Measurements from ENCODE around the gene ACTG2.
"Not testable (repeated sequence)": the region's sequence is repeated elsewhere in the genome, so short reads cannot be mapped to it uniquely, and the experiment has no call there.

The ACTG2 gene

GRCh38 chr2:73893764-73894474 lies 1.1 kb downstream of the ACTG2 start:
- no peak for DNase-seq (ENCODE audit: low spot score)

DNA sequence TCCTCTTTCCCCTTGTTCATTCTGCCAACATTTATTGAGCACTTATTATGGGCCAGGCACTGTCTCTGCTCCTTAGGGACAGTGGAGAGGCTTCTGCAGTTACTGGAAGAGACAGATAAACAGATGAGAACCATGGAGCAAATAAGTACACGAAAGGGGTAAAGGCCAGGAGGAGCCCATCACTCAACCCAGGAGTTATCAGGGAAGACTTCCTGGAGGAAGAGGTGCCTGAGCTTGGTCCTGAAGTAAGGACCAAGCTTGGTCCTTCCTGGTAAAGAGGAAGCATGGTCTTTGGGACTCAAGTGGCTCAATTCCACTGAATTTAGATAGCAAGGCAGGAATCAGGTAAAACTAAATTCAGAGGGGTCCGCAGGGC lies 1.7 kb downstream of the ACTG2 start:
- DNase-seq (ENCODE audit: low spot score) = no peak

GRCh38 chr2:73894877-73895276 lies 2.1 kb downstream of the ACTG2 start:
- DNase-seq (ENCODE audit: low spot score) = no peak

GRCh38 chr2:73895473-73895872 lies 2.7 kb downstream of the ACTG2 start:
- no peak for DNase-seq (ENCODE audit: low spot score)

- DNase-seq (ENCODE audit: low spot score) = peak; percentile 83
These were observed 3.8 kb downstream of the ACTG2 start for GRCh38 chr2:73896362-73897239.

- DNase-seq (ENCODE audit: low spot score) = no peak
These were observed 4.4 kb downstream of the ACTG2 start for GRCh38 chr2:73897240-73897583.

DNA sequence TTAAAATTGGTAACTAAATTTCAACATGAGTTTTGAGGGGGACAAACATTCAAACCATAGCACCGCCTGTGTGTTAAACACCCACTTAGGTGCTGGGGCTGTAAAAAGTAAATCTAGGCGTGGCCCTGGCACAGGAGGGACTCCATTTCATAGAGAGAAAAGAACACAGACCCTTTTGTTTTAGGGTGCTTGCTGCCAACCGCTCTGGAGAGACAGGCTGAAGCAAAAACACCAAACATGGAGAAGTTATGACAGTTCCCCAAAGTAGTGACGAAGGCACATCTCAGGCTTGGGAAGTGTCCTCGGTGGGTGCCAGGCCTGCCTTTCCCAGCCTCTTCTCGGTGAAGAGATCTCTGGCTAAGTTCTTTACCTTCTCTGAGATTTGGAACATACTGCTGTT lies 5.1 kb downstream of the ACTG2 start:
- no peak for DNase-seq (ENCODE audit: low spot score)

DNA sequence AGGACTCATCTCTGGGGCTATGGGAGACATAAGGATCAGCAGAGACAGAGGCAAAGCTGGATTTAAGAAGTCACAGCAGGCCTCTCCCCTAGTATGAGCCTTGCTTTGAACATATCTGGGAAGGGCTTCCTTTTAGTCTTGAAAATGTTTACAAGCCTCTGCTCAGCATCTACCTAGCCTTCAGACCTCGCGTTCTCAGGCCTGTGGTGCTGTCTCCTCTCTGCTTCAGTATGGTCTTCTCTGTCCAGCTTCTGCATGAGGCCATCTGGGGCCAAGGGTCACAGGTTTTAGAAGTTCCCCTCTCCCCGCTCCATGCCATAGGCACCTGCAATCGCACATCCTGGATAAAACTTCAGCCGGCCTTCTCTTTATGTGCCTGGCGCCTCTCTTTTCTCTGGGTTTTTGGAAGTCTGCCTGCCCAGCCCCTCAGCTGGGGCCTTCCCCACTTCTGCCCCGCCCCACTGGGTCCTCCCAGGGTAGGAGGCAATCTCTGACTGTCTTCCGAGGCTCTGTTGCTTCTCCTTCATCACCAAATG lies 7.1 kb downstream of the ACTG2 start:
- DNase-seq (ENCODE audit: low spot score) = no peak

- DNase-seq (ENCODE audit: low spot score) = no peak
These were observed 8.3 kb downstream of the ACTG2 start for GRCh38 chr2:73901143-73901542.

DNA sequence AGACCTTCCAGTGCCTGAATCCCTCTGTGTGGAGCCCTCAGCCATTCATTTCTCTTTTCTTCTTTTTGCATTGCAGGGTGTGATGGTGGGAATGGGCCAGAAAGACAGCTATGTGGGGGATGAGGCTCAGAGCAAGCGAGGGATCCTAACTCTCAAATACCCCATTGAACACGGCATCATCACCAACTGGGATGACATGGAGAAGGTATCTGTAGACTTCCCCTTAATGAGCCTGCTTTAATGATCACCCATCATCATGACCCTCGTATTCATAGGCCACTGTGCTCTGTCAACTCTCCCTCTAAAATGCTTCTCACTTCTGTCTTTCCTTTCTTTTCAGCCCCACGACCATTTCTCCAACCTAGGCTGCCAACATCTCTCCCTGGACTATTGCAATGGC lies 9.5 kb downstream of the ACTG2 start:
- DNase-seq (ENCODE audit: low spot score) = no peak

GRCh38 chr2:73903313-73903712 lies 10.5 kb downstream of the ACTG2 start:
- DNase-seq (ENCODE audit: low spot score) = no peak

- not testable (repeated sequence) for DNase-seq (ENCODE audit: low spot score)
These were observed 11.3 kb downstream of the ACTG2 start for GRCh38 chr2:73903949-73904613.

- DNase-seq (ENCODE audit: low spot score) = no peak
These were observed 12.1 kb downstream of the ACTG2 start for GRCh38 chr2:73904952-73905351.

- no peak for DNase-seq (ENCODE audit: low spot score)
These were observed 14.2 kb downstream of the ACTG2 start for GRCh38 chr2:73906847-73907505.

- DNase-seq (ENCODE audit: low spot score) = no peak
These were observed 15.1 kb downstream of the ACTG2 start for GRCh38 chr2:73907840-73908452.

DNA sequence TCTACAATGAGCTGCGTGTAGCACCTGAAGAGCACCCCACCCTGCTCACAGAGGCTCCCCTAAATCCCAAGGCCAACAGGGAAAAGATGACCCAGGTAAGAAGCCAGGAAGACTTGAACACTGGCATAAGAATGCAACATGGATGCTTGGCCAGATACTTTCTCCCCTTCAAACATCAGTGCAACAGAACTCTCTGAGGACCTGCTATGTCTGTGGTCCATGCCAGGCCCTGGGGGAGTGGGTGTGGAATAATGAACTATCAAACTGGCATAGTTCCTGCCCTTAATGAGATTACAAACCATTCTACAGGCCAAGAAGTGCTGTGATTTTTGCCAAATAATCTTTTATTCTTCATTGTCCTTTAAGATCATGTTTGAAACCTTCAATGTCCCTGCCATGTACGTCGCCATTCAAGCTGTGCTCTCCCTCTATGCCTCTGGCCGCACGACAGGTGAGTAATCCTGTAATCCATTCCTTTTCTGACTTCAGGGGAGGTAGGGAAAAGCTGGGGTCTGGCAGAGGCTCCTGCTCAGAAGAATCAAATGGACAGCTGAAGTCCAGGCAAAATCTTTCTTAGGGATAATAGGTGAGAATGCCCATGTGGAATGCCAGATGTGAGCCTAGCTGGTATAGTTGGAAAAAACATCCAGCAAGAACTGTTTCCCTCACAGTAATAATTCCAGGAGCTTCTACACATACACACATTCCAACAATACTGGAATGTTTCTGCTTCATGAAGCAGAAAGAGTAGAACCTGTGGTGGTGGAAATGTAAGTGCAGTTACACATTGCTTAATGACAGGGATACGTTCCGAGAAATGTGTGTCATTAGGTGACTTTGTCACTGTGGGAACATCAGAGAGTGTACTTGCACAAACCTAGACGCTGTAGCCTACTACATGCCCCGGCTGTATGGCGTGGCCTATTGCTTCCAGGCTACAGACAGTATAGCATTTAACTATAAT lies 16.2 kb downstream of the ACTG2 start:
- no peak for DNase-seq (ENCODE audit: low spot score)

DNA sequence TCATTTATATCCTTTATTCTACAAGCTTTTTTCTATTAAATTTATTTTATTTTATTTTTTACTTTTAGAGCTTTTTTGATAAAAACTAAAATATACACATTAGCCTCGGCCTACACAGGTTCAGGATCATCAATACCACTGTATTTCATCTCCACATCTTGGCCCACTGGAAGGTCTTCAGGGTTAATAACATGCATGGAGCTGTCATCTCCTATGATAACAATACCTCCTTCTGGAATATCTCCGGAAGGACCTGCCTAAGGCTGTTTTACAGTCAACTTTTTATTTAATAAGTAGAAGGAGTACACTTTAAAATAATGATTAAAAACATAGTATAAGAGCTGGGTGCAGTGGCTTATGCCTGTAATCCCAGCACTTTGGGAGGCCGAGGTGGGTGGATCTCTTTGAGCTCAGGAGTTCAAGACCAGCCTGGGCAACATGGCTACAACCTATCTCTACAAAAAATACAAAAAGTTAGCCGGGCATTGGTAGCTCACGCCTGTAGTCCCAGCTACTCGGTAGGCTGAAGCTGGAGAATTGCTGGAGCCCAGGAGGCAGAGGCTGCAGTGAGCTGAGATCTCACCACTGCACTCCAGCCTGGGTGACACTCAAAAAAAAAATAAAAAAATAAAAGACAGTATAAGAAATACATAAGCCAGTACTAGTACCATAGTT lies 18.2 kb downstream of the ACTG2 start:
- DNase-seq (ENCODE audit: low spot score) = no peak

GRCh38 chr2:73911548-73912208 lies 18.9 kb downstream of the ACTG2 start:
- DNase-seq (ENCODE audit: low spot score) = no peak

DNA sequence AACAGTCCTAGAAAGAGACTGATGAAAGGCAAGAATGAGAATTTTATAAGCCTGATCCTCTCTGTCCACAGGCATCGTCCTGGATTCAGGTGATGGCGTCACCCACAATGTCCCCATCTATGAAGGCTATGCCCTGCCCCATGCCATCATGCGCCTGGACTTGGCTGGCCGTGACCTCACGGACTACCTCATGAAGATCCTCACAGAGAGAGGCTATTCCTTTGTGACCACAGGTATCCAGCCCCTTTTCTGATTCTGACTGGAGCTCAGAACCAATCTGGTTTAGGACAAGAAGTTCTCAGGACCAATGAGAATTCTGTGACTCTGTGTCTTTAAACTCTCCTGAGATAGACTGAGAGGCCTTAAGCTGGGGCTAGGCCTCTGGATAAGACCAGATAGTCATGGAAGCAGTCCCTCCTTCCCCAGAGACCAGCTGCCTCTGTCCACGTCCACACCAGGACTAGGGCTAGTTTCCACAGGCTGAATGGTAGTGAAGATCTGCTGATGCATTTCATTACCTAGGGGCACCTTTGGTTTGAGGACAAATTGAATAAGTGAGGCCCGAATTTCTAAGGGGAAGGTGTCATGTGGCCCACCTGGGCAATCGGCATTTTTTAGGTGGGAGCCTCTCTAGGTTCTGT lies 20.7 kb downstream of the ACTG2 start:
- DNase-seq (ENCODE audit: low spot score) = no peak

Measured in AG08395 (cell line).